ENCODE measurements around the gene ZIC1. TPM values are rescaled to one million over a fixed set of nuclear protein-coding genes. Genes with fewer than 3 reads are reported as not detected.

The ZIC1 gene
- total and polyA plus RNA-seq, 2 experiments from 2014 or later = 15.5 to 18.2 TPM

- H3K79me2 ChIP-seq (ENCODE audit: insufficient read depth) = peaks cover 38% of the 10 kb centered on the region
- no peaks in the 10 kb centered on the region; the same call in 1 of the 2 replicates for H3K36me3 ChIP-seq (ENCODE audit: low read depth)
- DNase-seq = peak; percentile 96
- no peaks in the 10 kb centered on the region for H3K27me3 ChIP-seq (replicated peaks; ENCODE audit: insufficient read depth)
- 0 out of 2 replicates have a peak, but pooled peaks cover 4% of the 10 kb centered on the region for H3F3A ChIP-seq (ENCODE audit: insufficient read depth)
- H3K4me2 ChIP-seq (ENCODE audit: unreplicated experiment) = peak overlapping the region; percentile 86
- H3K9me2 ChIP-seq (ENCODE audit: insufficient read depth) = no peaks in the 10 kb centered on the region
- H3K27ac ChIP-seq = peak overlapping the region; percentile 82
- in situ Hi-C loops (cut with MboI) = no loop called here
- no peaks in the 10 kb centered on the region for H4K20me1 ChIP-seq (ENCODE audit: insufficient read depth)
- WGBS, 2 experiments (ENCODE audit: low coverage in 1 of 2, low lambda C conversion rate in 2 of 2, missing lambda C conversion rate in 2 of 2) = 6 to 7% methylated on average over 50 to 51 of the region's 51 CpGs
- H3K4me1 ChIP-seq (ENCODE audit: insufficient read depth) = 0 out of 2 replicates have a peak, but pooled peaks cover 6% of the 10 kb centered on the region
- H3K4me3 ChIP-seq = peak overlapping the region; percentile 96
- peak overlapping the region; percentile 98 for H3K9ac ChIP-seq
- peak overlapping the region; percentile 96 for H2AFZ ChIP-seq
- TF ChIP-seq EZH2 (IDR thresholded peaks at IDR 0.05; ENCODE audit: insufficient read depth, poor library complexity, severe bottlenecking) = no peak
- no peak for TF ChIP-seq EZH2phosphoT487 (IDR thresholded peaks at IDR 0.05; ENCODE audit: insufficient read depth, low read depth)
- no peaks in the 10 kb centered on the region for H3K9me3 ChIP-seq (ENCODE audit: low read depth)
Measured at GRCh38 chr3:147391781-147392624, 17.2 kb upstream of the ZIC1 start.

GRCh38 chr3:147392625-147392946 lies 16.6 kb upstream of the ZIC1 start:
- no peak for DNase-seq
- no peaks in the 10 kb centered on the region for H3K27me3 ChIP-seq (replicated peaks; ENCODE audit: insufficient read depth)

GRCh38 chr3:147393261-147393942 lies 15.8 kb upstream of the ZIC1 start:
- no peaks in the 10 kb centered on the region for H3K27me3 ChIP-seq (replicated peaks; ENCODE audit: insufficient read depth)
- no peaks in the 10 kb centered on the region for H3K9me3 ChIP-seq (ENCODE audit: low read depth)
- H3K9ac ChIP-seq = peak overlapping the region; percentile 98
- H3F3A ChIP-seq (ENCODE audit: insufficient read depth) = 0 out of 2 replicates have a peak, but pooled peaks cover 4% of the 10 kb centered on the region
- H3K9me2 ChIP-seq (ENCODE audit: insufficient read depth) = no peaks in the 10 kb centered on the region
- peak overlapping the region; percentile 96 for H3K4me3 ChIP-seq
- TF ChIP-seq EZH2 (IDR thresholded peaks at IDR 0.05; ENCODE audit: insufficient read depth, poor library complexity, severe bottlenecking) (no peak), EZH2phosphoT487 (IDR thresholded peaks at IDR 0.05; ENCODE audit: insufficient read depth, low read depth) (no peak)
- 0 out of 2 replicates have a peak, but pooled peaks cover 6% of the 10 kb centered on the region for H3K4me1 ChIP-seq (ENCODE audit: insufficient read depth)
- peak overlapping the region; percentile 82 for H3K27ac ChIP-seq
- DNase-seq = peak; percentile 88
- in situ Hi-C loops (cut with MboI) = no loop called here
- no peaks in the 10 kb centered on the region for H4K20me1 ChIP-seq (ENCODE audit: insufficient read depth)
- no peaks in the 10 kb centered on the region; the same call in 1 of the 2 replicates for H3K36me3 ChIP-seq (ENCODE audit: low read depth)
- peak overlapping the region; percentile 96 for H2AFZ ChIP-seq
- peak overlapping the region; percentile 86 for H3K4me2 ChIP-seq (ENCODE audit: unreplicated experiment)
- 1 to 2% methylated on average over 43 to 54 of the region's 54 CpGs for WGBS, 2 experiments (ENCODE audit: low coverage in 1 of 2, low lambda C conversion rate in 2 of 2, missing lambda C conversion rate in 2 of 2)
- peaks cover 52% of the 10 kb centered on the region for H3K79me2 ChIP-seq (ENCODE audit: insufficient read depth)

More at GRCh38 chr3:147392625-147392946, 16.6 kb upstream of the ZIC1 start:
- Histone ChIP-seq H3K9ac (peak overlapping the region; percentile 98), H3K4me1 (ENCODE audit: insufficient read depth) (0 out of 2 replicates have a peak, but pooled peaks cover 6% of the 10 kb centered on the region), H3K79me2 (ENCODE audit: insufficient read depth) (peaks cover 44% of the 10 kb centered on the region), H4K20me1 (ENCODE audit: insufficient read depth) (no peaks in the 10 kb centered on the region), H3F3A (ENCODE audit: insufficient read depth) (0 out of 2 replicates have a peak, but pooled peaks cover 4% of the 10 kb centered on the region), H2AFZ (peak overlapping the region; percentile 96), H3K9me3 (ENCODE audit: low read depth) (no peaks in the 10 kb centered on the region), H3K9me2 (ENCODE audit: insufficient read depth) (no peaks in the 10 kb centered on the region), H3K4me3 (peak overlapping the region; percentile 96), H3K27ac (peak overlapping the region; percentile 82), H3K36me3 (ENCODE audit: low read depth) (no peaks in the 10 kb centered on the region; the same call in 1 of the 2 replicates), H3K4me2 (ENCODE audit: unreplicated experiment) (peak overlapping the region; percentile 86)
- TF ChIP-seq EZH2 (IDR thresholded peaks at IDR 0.05; ENCODE audit: insufficient read depth, poor library complexity, severe bottlenecking) = no peak
- TF ChIP-seq EZH2phosphoT487 (IDR thresholded peaks at IDR 0.05; ENCODE audit: insufficient read depth, low read depth) = no peak
- WGBS, 2 experiments (ENCODE audit: low coverage in 1 of 2, low lambda C conversion rate in 2 of 2, missing lambda C conversion rate in 2 of 2) = 0 to 2% methylated on average over 15 of the region's 15 CpGs
- in situ Hi-C loops (cut with MboI) = no loop called here
